Osteocyte (in vitro differentiated cells): ENCODE measurements around the gene CASKIN2. TPM values are rescaled to one million over a fixed set of nuclear protein-coding genes. Genes with fewer than 3 reads are reported as not detected.

ENCODE experiments used
- DNase-seq: peaks from one replicate; pipeline ENCODE4 v3.0.0; 2021; ENCODE audit warnings: mixed read lengths; ENCODE audit not compliant: unreplicated experiment; ENCODE audit errors: extremely low spot score
- H3K27ac Mint-ChIP-seq: one replicate; pipeline ENCODE4 v1.8.0; 2021; ENCODE audit warnings: mild to moderate bottlenecking, mixed read lengths; ENCODE audit not compliant: unreplicated experiment
- H3K27me3 Mint-ChIP-seq: one replicate; pipeline ENCODE4 v1.8.0; 2021; ENCODE audit warnings: mixed read lengths; ENCODE audit not compliant: unreplicated experiment
- H3K36me3 Mint-ChIP-seq: one replicate; pipeline ENCODE4 v1.8.0; 2021; ENCODE audit warnings: mixed read lengths; ENCODE audit not compliant: unreplicated experiment
- H3K4me1 Mint-ChIP-seq: one replicate; pipeline ENCODE4 v1.8.0; 2021; ENCODE audit warnings: mixed read lengths; ENCODE audit not compliant: unreplicated experiment
- H3K4me3 Mint-ChIP-seq: one replicate; pipeline ENCODE4 v1.8.0; 2021; ENCODE audit warnings: mild to moderate bottlenecking, moderate library complexity, mixed read lengths; ENCODE audit not compliant: unreplicated experiment
- H3K9me3 Mint-ChIP-seq: one replicate; pipeline ENCODE4 v1.8.0; 2021; ENCODE audit warnings: mixed read lengths; ENCODE audit not compliant: unreplicated experiment
- total RNA-seq: library from RNA; stranded (reverse); gene quantifications from 2 replicates; pipeline ENCODE4 v1.2.1, GENCODE V29; 2021
- TF ChIP-seq, protein P1 (sequence below): fragments of 200-600 bp; sonication (generic); IDR thresholded peaks from 2 replicates; pipeline ENCODE4 v1.5.0; 2021; ENCODE audit warnings: antibody characterized with exemption, mild to moderate bottlenecking, moderate library complexity

The CASKIN2 gene
- total RNA-seq, 1 donor from 2014 or later, result 28.1 TPM

GRCh38 chr17:75476752-75477489 is 38.4 kb downstream of the CASKIN2 start:
- DNase-seq, result no peak
- no peaks in the 10 kb centered on the region for H3K27me3 Mint-ChIP-seq
- no peak overlapping the region for H3K4me3 Mint-ChIP-seq
- TF ChIP-seq, protein P1, sequence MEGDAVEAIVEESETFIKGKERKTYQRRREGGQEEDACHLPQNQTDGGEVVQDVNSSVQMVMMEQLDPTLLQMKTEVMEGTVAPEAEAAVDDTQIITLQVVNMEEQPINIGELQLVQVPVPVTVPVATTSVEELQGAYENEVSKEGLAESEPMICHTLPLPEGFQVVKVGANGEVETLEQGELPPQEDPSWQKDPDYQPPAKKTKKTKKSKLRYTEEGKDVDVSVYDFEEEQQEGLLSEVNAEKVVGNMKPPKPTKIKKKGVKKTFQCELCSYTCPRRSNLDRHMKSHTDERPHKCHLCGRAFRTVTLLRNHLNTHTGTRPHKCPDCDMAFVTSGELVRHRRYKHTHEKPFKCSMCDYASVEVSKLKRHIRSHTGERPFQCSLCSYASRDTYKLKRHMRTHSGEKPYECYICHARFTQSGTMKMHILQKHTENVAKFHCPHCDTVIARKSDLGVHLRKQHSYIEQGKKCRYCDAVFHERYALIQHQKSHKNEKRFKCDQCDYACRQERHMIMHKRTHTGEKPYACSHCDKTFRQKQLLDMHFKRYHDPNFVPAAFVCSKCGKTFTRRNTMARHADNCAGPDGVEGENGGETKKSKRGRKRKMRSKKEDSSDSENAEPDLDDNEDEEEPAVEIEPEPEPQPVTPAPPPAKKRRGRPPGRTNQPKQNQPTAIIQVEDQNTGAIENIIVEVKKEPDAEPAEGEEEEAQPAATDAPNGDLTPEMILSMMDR, result no peak
- peaks cover 13% of the 10 kb centered on the region for H3K36me3 Mint-ChIP-seq
- H3K27ac Mint-ChIP-seq, result no peak overlapping the region
- H3K9me3 Mint-ChIP-seq, result no peaks in the 10 kb centered on the region
- peaks cover 36% of the 10 kb centered on the region for H3K4me1 Mint-ChIP-seq

GRCh38 chr17:75476271-75476671 is 39.1 kb downstream of the CASKIN2 start:
- peak overlapping the region; percentile 73 for H3K27ac Mint-ChIP-seq
- DNase-seq, result no peak
- peaks cover 16% of the 10 kb centered on the region for H3K36me3 Mint-ChIP-seq
- H3K4me1 Mint-ChIP-seq, result peaks cover 38% of the 10 kb centered on the region
- H3K27me3 Mint-ChIP-seq, result no peaks in the 10 kb centered on the region
- TF ChIP-seq, protein P1, result no peak
- H3K4me3 Mint-ChIP-seq, result peak overlapping the region; percentile 46
- H3K9me3 Mint-ChIP-seq, result no peaks in the 10 kb centered on the region

GRCh38 chr17:75475851-75476250 is 39.5 kb downstream of the CASKIN2 start:
- Mint-ChIP-seq H3K27ac (peak overlapping the region; percentile 73), H3K4me3 (no peak overlapping the region), H3K27me3 (no peaks in the 10 kb centered on the region), H3K4me1 (peaks cover 39% of the 10 kb centered on the region), H3K36me3 (peaks cover 16% of the 10 kb centered on the region), H3K9me3 (no peaks in the 10 kb centered on the region)
- DNase-seq, result no peak
- TF ChIP-seq, protein P1, result no peak

GRCh38 chr17:75475144-75475835 is 40.0 kb downstream of the CASKIN2 start:
- Mint-ChIP-seq H3K27ac (peak overlapping the region; percentile 73), H3K27me3 (no peaks in the 10 kb centered on the region), H3K4me1 (peaks cover 39% of the 10 kb centered on the region), H3K36me3 (peaks cover 16% of the 10 kb centered on the region), H3K4me3 (no peak overlapping the region), H3K9me3 (no peaks in the 10 kb centered on the region)
- TF ChIP-seq, protein P1, result no peak
- DNase-seq, result no peak

DNA sequence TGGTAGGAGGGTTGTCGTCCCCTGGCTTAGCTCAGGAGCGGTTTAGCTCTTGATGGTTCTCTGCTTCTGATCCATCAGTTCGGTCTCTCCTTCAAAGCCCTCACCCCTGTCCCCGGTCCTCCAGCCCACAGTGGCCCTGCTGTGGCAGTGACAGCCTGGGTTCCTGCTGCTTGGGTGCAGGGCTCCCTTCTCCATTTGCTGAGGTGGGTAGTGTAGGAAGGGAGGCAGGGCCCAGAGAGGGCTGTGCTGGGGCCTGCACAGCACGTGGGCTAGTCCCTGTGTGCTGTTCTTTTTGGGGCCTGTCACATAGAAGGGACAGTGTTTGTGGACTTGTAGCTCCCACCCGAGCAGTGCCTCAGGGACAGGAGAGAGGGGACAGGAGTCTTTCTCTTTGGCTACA is 40.6 kb downstream of the CASKIN2 start:
- Mint-ChIP-seq H3K4me1 (peaks cover 37% of the 10 kb centered on the region), H3K27ac (no peak overlapping the region)

More for the DNA sequence above, 40.6 kb downstream of the CASKIN2 start:
- no peak for DNase-seq
- TF ChIP-seq, protein P1, result no peak
- Mint-ChIP-seq H3K36me3 (peaks cover 16% of the 10 kb centered on the region), H3K9me3 (no peaks in the 10 kb centered on the region), H3K4me3 (no peak overlapping the region), H3K27me3 (no peaks in the 10 kb centered on the region)
